Left lobe of liver (tissue), 2 donors: ENCODE measurements around the gene ALOX15. TPM values are rescaled to one million over a fixed set of nuclear protein-coding genes. Genes with fewer than 3 reads are reported as not detected.
"Not testable (repeated sequence)": the region's sequence is repeated elsewhere in the genome, so short reads cannot be mapped to it uniquely, and the experiment has no call there.

ENCODE experiments used
- ATAC-seq: fragments of 200-7000 bp; cut with Tn5 transposase; one replicate; pipeline ENCODE4 v1.9.1; 2020; ENCODE audit warnings: mild to moderate bottlenecking, moderate library complexity
- DNase-seq: peaks from one replicate; pipeline ENCODE4 v3.0.0-alpha.2; 2020; ENCODE audit warnings: low spot score
- total RNA-seq: library from RNA; stranded (reverse); gene quantifications from one replicate; pipeline ENCODE4 v1.2.1, GENCODE V29; 2021
- donor health status: DM: no; HTN: no; CAD: no; lungs with moderate emphysema.
- donor health status: DM: no; HTN: yes; CAD: no.

Gene ALOX15, protein sequence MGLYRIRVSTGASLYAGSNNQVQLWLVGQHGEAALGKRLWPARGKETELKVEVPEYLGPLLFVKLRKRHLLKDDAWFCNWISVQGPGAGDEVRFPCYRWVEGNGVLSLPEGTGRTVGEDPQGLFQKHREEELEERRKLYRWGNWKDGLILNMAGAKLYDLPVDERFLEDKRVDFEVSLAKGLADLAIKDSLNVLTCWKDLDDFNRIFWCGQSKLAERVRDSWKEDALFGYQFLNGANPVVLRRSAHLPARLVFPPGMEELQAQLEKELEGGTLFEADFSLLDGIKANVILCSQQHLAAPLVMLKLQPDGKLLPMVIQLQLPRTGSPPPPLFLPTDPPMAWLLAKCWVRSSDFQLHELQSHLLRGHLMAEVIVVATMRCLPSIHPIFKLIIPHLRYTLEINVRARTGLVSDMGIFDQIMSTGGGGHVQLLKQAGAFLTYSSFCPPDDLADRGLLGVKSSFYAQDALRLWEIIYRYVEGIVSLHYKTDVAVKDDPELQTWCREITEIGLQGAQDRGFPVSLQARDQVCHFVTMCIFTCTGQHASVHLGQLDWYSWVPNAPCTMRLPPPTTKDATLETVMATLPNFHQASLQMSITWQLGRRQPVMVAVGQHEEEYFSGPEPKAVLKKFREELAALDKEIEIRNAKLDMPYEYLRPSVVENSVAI
- total RNA-seq, result 0.70 TPM

DNA sequence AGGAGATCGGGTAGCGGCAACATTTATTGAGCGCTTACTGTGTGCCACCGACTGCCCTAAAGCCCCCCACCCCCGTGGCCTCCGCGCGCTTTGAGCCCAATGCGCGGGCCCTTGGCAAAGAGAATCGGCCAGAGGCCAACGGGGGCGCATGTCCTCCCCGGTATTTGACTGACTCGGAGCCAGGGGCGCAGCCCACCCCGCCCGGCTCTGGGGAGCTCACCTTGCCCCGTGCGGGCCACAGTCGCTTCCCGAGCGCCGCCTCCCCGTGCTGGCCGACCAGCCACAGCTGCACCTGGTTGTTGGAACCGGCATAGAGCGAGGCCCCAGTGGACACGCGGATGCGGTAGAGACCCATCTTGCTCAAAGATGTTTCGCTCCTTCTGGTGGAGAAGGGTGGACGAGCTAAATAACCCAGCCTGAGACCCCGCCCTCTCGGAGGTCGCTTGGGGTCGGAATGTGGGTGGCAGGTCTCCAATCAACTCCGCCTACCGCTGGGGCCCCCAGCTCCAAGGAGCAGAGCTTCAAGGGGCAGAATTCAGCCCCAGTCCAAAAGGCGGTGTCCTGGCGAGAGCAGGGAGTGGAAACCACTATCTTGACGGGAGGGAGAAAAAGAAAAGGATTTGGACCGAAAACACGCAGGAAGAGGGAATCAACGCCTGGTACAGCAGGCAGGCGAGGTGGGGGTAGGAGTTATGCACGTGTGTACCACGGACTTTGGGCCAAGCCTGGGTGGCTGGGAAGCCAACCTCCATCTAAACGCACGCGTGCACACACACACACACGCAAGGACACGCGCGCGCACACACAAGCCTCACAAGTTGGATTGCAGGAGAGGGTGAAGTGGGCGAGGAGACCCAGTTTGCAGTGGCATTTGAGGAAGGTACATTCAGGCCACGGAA is at the start of gene ALOX15:
Gene ALOX15, minus strand, starts transcription at position 382 of the 899 bp plus-strand sequence. Its CDS starts 27 bp downstream, at position 355.
- ATAC-seq (no peak), DNase-seq (no peak)

DNA sequence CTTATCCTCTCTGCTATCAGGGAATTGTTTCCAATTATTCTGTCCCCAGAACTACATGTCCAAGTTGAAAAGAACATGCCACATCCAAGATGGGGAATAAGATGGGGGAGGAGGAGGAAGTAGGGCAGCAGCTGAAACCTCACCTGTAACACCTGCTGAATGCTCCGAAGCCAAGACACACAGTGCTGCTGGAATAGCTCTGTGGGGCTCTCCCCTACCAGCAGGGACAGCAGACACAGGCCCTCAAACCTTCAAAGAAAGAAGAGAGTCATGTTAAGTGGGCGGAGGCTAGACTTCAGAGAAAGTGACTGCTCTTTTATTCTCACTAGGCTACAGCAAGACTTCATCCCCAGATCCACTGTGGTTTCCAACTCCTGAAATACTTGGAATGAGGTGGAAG is 49.3 kb upstream of the ALOX15 start:
- DNase-seq, result no peak
- ATAC-seq, result no peak

DNA sequence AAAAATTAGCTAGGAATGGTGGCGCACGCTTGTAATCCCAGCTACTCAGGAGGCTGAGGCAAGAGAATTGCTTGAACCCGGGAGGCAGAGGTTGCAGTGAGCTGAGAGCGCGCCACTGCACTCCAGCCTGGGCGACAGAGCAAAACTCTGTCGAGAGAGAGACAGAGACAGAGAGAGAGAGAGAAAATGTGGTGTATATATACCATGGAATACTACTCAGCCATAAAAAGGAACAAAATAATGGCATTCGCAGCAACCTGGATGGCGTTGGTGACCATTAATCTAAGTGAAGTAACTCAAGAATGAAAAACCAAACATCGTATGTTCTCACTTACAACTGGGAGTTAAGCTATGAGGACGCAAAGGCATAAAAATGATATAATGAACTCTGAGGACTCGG is 48.4 kb upstream of the ALOX15 start:
- not testable (repeated sequence) for ATAC-seq, DNase-seq

DNA sequence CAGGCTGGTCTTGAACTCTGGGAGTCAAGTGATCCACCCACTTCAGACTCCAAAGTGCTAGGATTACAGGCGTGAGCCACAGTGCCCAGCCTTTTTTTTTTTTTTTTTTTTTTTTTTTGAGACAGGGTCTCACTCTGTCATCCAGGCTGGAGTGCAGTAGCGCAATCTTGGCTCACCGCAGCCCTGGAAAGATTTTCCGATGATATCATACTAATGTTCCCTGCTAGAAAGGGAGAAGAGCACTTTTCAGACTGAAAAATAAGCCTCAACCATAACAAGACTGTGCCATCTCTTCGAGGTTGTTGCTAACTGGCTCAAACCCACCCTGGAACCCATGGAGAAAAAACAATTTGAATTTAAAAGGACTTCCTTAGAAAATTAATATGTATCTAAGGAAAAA is 42.3 kb upstream of the ALOX15 start:
- not testable (repeated sequence) for ATAC-seq, DNase-seq

DNA sequence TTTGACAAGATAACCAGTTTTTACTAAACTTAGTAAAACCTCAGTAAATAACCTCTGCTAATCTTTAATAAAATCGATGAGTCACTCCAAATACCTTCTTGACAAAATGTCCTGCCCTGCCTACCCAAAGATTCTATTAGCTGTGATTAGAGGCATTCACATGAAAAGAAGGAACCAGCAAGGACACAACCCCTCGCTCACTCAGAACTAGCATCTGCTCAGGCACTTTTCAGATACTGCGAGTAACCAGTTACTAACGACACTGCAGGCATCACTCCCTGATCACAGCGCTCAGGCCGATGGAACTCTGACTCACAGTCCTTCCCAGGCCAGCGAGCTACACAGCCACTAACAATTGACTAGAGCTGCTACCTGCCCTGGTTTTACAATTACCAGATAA is 38.2 kb upstream of the ALOX15 start:
- ATAC-seq, result no peak
- no peak for DNase-seq

DNA sequence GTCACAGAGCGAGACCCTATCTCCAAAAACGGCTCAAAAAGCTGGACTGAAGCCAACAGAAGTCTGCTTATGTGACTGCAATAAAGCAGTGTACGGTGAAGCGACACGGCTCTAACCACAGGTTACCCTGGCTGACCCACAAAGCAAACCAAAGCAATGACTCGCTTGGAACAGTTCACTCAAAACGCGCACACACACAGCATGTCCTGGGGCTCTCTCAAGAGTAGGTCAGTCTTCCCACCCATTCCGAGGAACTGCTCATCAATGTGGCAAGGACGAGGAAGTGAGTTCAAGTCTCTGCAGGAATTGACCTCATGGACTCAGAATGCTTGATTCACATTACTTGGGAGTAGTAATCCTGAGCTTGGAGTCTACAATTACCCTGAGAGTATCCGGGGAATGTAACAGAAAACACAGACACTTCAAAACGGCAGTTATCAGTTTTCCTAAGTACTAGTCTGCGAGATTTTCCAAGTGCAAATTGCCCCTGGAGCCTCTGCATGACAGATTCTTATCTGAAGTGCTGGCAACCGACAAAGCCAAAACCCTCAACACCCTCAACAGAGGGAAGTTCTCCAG is 37.1 kb upstream of the ALOX15 start:
- DNase-seq (no peak), ATAC-seq (no peak)

DNA sequence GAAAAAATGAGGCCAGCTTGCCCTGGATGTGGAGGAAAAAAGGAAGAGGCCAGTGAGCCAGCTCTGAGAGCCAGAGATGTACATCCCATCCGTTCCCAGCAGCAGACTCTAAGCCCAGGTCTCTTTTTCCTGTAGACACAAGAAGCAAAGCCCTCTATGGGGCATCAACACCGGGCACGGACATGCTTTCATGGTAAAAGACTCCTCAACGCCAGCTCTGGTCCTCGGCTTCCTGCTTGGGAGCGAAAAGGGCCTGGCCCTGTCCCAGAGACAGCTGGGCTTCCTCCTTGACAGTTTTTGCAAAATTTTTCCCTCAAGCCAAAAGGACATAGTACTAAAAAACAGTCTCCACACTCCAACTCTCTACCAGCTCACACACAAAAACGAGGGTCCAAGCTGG is 35.3 kb upstream of the ALOX15 start:
- ATAC-seq (no peak), DNase-seq (no peak)

DNA sequence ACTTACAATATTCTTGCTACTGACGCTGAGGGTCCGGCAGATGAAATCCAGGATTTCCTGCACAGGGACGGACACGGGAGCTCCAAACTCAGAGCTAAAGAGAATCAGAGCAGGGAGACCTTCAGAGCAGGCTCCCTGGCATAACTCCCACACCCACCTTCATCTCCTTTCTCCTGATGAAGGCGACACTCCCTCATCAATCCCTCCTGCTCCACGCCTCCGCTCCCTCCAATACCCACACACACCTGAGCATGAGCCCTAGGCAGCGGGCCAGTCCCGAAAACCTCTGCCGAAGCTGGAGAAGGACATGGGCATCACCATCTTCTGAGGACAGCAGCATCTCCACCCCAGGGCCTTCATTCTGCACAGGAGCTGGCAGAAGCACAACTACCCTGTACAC is 34.3 kb upstream of the ALOX15 start:
- DNase-seq (no peak), ATAC-seq (no peak)

DNA sequence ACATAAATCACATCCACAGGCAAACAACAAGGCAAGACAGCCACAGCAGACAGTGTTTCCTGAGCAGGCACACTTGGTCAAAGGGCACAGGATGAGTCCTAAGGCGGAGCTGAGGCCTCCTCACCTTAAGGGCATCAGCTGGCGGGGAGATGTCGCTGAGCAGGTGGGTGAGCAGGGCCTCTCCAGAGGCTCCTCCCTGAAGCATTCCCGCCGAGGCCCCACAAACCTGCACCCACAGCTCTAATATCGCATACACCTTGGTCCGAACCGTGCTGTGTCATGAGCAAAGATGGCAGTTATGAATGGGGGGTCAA is 33.2 kb upstream of the ALOX15 start:
- DNase-seq (no peak), ATAC-seq (no peak)

DNA sequence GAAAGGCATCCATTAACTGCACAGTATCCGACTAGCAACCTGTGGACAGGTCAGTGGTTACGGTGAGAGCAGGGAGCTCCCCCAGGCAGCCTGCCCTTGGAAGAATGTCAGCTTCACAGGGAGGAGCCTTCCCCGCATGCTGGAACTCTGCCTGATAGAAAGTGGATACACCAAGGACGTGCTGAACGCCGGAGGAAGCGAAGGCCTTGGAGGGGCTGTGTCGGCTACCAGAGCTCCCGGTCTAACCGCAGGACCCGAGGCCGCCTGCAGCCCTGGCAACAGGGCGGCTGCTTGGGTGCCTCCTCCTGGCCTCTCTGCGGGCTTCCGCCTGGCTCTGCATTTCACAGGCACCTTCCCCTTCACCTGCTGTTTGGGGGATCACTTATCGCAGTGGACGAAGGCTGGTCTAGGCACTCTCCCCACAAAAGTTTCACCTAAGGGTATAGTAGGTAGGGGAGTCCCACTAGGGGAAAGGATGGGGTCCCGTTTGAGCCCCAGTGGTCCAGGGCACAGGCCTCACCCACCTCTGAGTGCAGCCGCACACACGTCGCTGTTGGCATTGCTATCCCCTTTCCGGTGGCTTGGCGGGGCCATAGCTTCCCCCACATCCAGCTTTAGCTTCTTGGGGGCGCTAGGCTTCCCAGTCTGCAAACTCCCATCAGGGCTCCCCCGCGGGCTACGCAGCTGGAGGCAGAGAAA is 32.7 kb upstream of the ALOX15 start:
- no peak for DNase-seq
- ATAC-seq, result no peak

DNA sequence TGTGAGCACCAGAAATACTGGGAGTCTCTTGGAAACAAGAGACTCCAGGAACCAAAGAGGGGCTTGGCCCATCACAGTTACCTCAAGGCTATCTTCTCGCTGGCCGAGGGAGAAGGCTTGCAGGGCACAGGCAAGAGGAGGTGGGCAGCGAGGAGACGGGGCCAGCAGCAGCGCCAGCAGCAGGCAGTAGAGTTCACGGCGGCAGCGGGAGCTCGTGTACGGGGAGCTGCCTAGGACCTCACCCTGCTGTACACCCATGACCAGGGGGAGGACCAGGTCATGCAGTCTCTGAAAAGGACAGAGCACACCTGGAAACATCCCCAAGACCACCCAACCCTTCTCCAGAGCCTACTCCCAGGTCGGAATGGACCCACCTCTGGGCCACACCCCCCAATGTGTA is 31.7 kb upstream of the ALOX15 start:
- DNase-seq, result no peak
- no peak for ATAC-seq

DNA sequence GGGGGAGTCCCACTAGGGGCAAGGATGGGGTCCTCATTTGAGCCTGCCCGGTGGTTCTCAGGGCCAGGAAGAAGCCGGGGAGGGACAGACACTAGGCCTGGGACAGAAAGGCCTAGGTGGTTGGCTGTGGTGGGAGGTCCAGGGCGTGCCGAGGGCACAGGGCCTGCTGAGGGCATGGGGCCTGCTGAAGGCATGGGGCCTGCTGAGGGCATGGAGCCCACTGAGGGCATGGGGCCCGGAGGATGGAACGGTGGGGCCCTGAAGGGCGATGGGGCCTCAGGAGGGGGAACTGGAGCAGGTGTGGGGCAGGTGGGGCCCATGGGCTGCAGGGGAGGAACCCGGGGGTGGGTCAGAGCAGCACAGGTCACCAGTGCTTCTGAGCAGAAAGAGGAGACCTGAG is 31.3 kb upstream of the ALOX15 start:
- no peak for DNase-seq
- no peak for ATAC-seq

DNA sequence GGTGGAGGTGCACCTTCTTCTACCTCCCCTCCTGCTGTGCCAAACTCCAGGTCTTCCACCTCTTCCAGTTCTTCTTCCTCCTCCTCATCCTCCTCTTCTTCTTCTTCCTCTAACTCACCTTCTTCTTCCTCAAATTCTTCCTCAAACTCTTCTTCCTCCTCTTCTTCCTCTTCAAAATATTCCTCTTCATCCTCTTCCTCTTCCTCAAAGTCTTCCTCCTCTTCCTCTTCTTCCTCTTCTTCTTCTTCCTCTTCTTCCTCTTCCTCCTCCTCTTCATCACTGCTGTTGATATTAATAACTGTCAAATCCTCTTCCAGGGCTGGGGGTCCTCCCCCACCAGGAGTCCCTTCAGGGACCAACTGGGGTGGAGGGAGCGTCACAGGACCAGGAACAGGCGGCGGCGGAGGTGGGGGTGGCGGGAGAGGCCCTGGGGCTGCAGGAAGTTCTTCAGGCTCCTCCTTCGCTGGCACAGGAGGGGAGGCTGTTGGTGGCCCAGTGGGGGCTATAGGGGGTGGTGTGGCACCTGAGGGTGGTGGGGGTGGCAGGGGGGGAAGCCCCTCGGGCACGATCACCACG is 30.7 kb upstream of the ALOX15 start:
- DNase-seq, result no peak

DNA sequence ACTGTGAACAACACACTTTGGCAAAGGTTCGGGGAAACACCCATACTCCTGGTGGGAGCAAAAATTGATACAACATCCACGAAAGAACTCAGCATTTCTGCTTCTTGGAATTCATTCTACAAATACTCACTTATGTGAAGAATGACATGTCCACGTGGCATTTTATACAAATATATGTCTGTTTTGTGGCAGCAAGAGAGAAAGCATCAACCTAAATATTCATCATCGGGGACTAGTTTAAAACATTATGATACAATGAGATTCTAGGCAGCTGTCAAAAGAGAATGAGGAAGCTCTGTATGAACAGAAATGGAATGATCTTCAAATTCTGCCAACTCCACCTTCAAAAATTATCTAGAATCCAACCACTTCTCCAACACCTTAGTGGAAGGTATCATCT is 25.7 kb upstream of the ALOX15 start:
- no peak for DNase-seq
- ATAC-seq, result no peak

More for the DNA sequence above, 30.7 kb upstream of the ALOX15 start:
- no peak for ATAC-seq

DNA sequence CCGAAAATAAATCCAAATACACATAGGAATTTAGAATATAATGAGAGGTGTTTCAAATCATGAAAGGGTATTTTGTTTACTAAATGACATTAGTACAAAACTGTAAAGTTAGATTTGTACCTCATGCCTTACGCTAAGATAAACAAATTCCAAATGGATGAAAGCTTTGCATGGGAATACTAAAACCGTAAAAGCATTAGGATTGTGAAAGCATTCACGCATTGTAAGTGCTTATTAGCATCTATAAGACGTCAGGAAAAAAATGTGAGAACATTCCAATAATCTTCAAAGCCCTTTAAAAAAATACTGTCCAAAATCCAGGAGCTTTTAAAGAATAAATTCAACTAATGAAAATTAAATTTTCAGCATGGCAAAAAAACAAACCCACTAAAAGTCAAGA is 24.8 kb upstream of the ALOX15 start:
- DNase-seq (no peak), ATAC-seq (no peak)

DNA sequence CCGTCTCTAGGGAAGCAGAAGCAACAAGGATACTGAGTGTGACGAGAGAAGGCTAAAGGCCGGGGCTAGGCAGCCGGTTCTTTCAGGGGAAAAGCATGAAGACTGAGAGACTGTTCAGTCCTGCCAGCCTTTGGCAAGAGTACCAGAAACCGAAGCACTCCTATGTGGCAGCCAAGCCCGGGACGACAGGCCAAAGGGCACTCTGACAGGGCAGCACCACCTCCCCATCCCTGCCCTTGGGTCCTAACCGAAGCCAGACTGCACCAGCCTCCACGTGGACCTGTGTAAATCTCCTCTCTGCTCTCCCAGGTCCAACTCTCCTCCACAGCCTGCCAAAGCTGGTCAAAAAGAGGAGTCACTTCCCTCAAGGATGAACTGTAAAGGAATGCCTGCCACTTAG is 23.5 kb upstream of the ALOX15 start:
- ATAC-seq, result peak; percentile 99
- DNase-seq, result peak; percentile 94

DNA sequence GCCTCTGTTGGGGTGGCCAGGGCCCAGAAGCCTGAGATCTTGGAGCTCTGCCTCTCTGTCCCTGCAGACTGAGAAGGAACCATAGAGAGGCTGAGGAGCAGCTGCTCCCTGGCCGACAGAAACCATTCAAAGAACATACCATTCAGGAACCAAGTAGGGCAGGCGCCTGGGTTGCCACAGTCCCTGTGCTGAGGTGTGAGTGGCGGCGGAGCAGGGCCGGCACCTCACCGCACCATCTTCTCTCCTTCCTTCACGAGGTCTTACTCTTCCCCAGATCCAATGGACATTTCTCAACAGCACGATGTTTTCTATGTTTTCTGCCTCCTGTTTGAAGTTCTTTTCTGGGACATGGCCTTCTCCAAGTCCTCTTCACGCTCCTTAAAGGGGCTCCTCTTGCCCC is 22.8 kb upstream of the ALOX15 start:
- DNase-seq, result no peak
- no peak for ATAC-seq

DNA sequence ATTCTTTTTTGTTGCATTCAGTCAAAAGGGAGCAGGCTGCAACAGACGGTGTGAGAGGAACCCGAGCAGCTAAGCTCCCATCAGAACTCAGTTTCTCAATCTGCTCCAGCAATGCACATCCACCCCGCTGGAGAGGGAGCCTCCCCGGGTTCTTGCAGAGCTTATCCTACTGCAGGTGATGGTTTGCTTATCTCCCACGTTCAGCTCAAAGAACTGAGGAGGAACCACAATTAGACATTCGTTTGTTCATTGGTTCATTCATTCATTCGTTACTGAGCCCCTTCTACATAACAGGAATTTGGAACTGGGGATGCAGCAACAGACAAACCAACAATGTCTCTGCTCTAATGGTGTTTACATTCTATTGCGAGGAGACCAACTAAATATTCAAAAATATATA is 22.2 kb upstream of the ALOX15 start:
- ATAC-seq (no peak), DNase-seq (no peak)

DNA sequence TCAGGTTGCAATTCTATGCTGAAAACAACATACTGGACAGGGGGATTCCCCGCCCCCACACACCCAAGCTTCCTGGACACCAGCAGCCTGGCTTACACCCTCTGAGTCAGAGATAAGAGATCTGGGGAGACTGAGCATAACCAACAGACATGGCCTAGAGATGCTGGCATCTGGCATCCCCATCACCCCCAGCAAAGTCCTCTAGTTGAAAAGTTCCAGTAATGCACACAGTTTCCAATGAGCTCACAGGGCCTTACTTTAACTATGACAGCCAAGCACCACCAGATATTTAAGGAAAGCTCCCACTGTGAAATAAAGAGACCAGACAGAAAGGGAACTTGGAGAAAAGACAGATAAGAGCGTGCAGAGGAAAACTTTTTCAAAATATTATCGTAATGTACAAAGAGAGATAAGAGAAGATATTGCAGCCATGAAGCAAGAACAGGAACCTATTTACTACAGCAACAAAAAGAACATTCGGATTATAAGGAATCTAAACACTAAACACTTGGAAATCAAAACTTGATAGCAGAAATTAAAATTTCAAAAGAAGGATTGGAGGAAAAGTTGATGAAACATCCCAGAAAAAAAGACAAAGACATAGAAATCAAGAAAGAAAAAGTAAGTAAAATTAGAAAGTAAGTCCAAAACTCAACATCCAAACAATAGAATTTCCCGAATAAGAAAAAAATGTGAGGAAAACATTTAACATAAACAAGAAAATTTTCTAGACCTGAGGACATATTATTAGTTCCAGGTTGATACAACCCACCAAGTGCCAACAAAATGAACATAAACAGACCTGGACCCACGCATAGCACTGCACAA is 17.2 kb upstream of the ALOX15 start:
- no peak for ATAC-seq

More for the DNA sequence above, 17.2 kb upstream of the ALOX15 start:
- DNase-seq, result no peak
